Adrenal gland (tissue), 12 donors: ENCODE measurements around the gene MAP4. TPM values are rescaled to one million over a fixed set of nuclear protein-coding genes. Genes with fewer than 3 reads are reported as not detected.

Experiments
- DNase-seq, 7 donors: peaks; one replicate each; pipeline ENCODE4 v3.0.0-alpha.2; 2019 to 2020
- H3K27ac ChIP-seq, 5 donors: fragments of 200-600 bp; sonication (generic) in 4 of 5; 1 replicate in 3 of 5; 2 replicates in 2 of 5; pipeline versions ENCODE4 v1.5.1 to v1.8.0; 2016 to 2020; ENCODE audit warnings: mild to moderate bottlenecking in 1 of 5
- H3K27me3 ChIP-seq: fragments of 200-600 bp; 2 replicates; pipeline ENCODE4 v1.8.0; 2021
- H3K36me3 ChIP-seq, 2 donors: fragments of 200-600 bp; replicated peaks in 1 of 2; 1 replicate in 1 of 2; 2 replicates in 1 of 2; pipeline versions ENCODE4 v1.5.1 to v1.8.0; 2018 to 2022
- H3K4me1 ChIP-seq, 2 donors: fragments of 200-600 bp; replicated peaks in 1 of 2; 1 replicate in 1 of 2; 2 replicates in 1 of 2; pipeline versions ENCODE4 v1.5.1 to v1.8.0; 2018 to 2021
- H3K4me3 ChIP-seq, 4 donors: fragments of 200-600 bp; sonication (generic) in 3 of 4; one replicate each; pipeline ENCODE4 v1.5.1; 2016 to 2018
- H3K9me3 ChIP-seq, 3 donors: fragments of 200-600 bp; sonication (generic) in 1 of 3; replicated peaks in 1 of 3; 1 replicate in 2 of 3; 2 replicates in 1 of 3; pipeline versions ENCODE4 v1.5.1 to v1.8.0; 2016 to 2021
- CTCF ChIP-seq, 6 experiments: fragments of 450-650 bp in 4 of 6; fragments of 200-600 bp in 2 of 6; sonication (generic) in 1 of 6; IDR thresholded peaks; 1 replicate in 5 of 6; 2 replicates in 1 of 6; pipeline versions ENCODE4 v1.5.1 to v1.8.0; 2016 to 2021; ENCODE audit warnings: antibody characterized with exemption in 6 of 6, mild to moderate bottlenecking in 2 of 6, moderate library complexity in 1 of 6
- POLR2A ChIP-seq, 2 donors: fragments of 450-650 bp; IDR thresholded peaks; one replicate each; pipeline ENCODE4 v1.6.1; 2017; ENCODE audit warnings: antibody characterized with exemption in 2 of 2, mild to moderate bottlenecking in 2 of 2, moderate library complexity in 1 of 2
- WGBS, 4 donors: extraction: QIAGEN DNeasy Blood & Tissue Kit in 2 of 4; methylation state at CpG; one replicate each; pipeline versions ENCODE4 v1.1.5 to v1.1.7; 2013 to 2017; 5-methylcytosine and 5-hydroxymethylcytosine counted together
- intact Hi-C, 2 donors: fragments of 100-400 bp; cut with DNase I; formaldehyde crosslinking; loops; one replicate each; pipeline versions ENCODE4 v1.14.1 to v1.15.0; 2022 to 2023
- polyA plus RNA-seq, 3 donors: library from polyadenylated mRNA; stranded (reverse); fragments of 200-250 nt in 2 of 3; fragments of 350-450 nt in 1 of 3; fragmentation: Illumina TruSeq in 1 of 3; extraction: RNeasy Lipid Tissue Mini Kit (QIAGEN cat#74804) in 1 of 3; gene quantifications; one replicate each; pipeline ENCODE4 v1.2.3, GENCODE V29; 2013 to 2014
- total RNA-seq, 9 donors: library from RNA; depleted of rRNA in 4 of 9; stranded (reverse); fragments of >200 nt in 4 of 9; fragments of 120-200 nt in 1 of 9; fragmentation: NEBNext Ultra II Directional in 1 of 9; extraction: Animal tissue kit (Norgen Biotek cat#: 25700) in 1 of 9; gene quantifications; one replicate each; pipeline versions ENCODE4 v1.1.0 to v1.2.4, GENCODE V29; 2013 to 2023
- donor health status: healthy with polysubstance abuse.
- donor health status: Bipolar disorder and iron deficiency.
- donor health status: DM: yes; HTN: yes; CAD: no.
- donor health status: DM: no; HTN: no; CAD: no.
- donor health status: DM: no; HTN: no; CAD: no.
- donor health status: DM: yes; HTN: yes; CAD: no.

The MAP4 gene
- total and polyA plus RNA-seq, 12 donors: 34.3 to 152 (median 75.7) TPM

GRCh38 chr3:48058091-48058490, 41.9 kb upstream of the MAP4 start:
- H3K36me3 ChIP-seq: no peaks in the 10 kb centered on the region
- H3K4me1 ChIP-seq: peaks cover 15 to 21% of the 10 kb centered on the region in 2 donors
- H3K9me3 ChIP-seq: no peaks in the 10 kb centered on the region
- no peak overlapping the region for H3K27ac ChIP-seq
- no peak for TF ChIP-seq CTCF (IDR thresholded peaks at IDR 0.05)
- TF ChIP-seq POLR2A (IDR thresholded peaks at IDR 0.05): no peak
- no peaks in the 10 kb centered on the region for H3K27me3 ChIP-seq
- WGBS, 4 donors: 70 to 80% (median 76%) methylated on average over 6 of the region's 6 CpGs
- intact Hi-C loops: no loop called here
- no peak overlapping the region for H3K4me3 ChIP-seq
- peak in 1 of 7 donors; percentile 37 for DNase-seq

- DNase-seq: no peak
- TF ChIP-seq CTCF (IDR thresholded peaks at IDR 0.05) (no peak), POLR2A (IDR thresholded peaks at IDR 0.05) (no peak)
- no peak overlapping the region for H3K4me3 ChIP-seq
- H3K36me3 ChIP-seq: no peaks in the 10 kb centered on the region
- H3K4me1 ChIP-seq: peaks cover 15 to 25% of the 10 kb centered on the region in 2 donors
- intact Hi-C loops: no loop called here
- 48 to 81% (median 74%) methylated on average over 2 of the region's 2 CpGs for WGBS, 4 donors
- H3K27ac ChIP-seq: no peak overlapping the region
- H3K9me3 ChIP-seq: no peaks in the 10 kb centered on the region
- no peaks in the 10 kb centered on the region for H3K27me3 ChIP-seq
Observed at GRCh38 chr3:48057521-48057920, 41.3 kb upstream of the MAP4 start.

DNA sequence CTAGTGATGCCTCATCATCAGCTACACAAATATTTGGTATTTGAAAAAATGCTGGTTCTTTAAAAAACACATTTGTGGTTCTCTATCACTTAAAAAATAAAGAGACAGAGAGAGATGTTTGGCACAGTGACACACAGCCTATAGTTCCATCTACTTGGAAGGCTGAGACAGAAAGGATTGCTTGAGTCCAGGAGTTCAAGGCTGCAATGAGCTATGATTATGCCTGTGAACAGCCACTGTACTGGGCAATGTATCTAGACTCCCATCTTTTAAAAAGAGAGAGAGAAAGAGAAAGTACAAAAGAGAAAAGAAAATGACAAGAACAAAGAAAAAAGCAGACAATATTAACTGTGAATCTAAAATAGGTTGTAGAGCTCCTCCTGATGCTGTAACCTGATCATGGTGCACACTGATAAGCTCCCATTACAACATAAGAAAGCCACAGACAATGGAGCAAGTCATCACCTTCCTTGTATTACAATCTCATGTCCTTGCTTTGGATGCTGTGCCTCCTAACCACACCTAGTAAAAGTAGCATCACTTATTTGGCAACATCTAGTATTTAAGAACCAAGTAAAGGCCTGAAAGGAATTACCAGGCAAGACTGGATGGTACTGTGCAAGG, 31.7 kb upstream of the MAP4 start:
- Histone ChIP-seq H3K27me3 (no peaks in the 10 kb centered on the region), H3K4me3 (no peak overlapping the region), H3K9me3 (no peaks in the 10 kb centered on the region), H3K4me1 (peaks cover 0 to 4% of the 10 kb centered on the region in 2 donors), H3K36me3 (no peaks in the 10 kb centered on the region), H3K27ac (no peak overlapping the region)
- TF ChIP-seq POLR2A (IDR thresholded peaks at IDR 0.05) (no peak), CTCF (IDR thresholded peaks at IDR 0.05) (no peak)
- no peak for DNase-seq
- intact Hi-C loops: no loop called here

DNA sequence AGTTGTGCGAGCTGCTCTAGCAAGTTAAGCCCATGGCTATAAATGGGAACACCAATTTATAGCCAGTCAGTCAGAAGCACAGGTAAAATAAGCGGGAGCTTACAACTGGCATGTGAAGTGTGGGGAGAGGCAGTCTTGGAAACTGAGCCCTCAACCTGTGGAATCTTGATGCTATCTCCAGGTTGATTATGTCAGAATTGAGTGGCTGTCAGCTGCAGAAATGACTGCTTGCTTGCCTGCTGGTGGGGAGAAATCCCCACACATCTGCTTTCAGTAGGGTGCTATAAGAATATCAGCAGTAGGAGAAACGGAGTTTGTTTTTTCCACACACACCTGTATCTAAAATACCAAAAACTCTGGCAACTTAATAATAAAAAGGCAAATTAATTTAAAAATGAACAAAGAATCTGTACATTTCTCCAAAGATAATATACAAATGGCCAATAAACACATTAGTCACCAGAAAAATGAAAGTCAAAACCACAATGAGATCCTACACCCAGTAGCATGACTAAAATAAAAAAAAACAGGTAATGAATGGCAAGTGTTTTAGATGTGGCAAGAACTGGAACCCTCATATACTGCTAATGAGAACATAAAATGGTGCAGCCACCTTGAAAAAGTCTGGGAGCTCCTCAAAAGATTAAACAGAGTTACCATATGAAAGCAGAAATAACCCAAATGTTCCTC, 26.0 kb upstream of the MAP4 start:
- TF ChIP-seq POLR2A (IDR thresholded peaks at IDR 0.05): no peak
- no peak for TF ChIP-seq CTCF (IDR thresholded peaks at IDR 0.05)
- peaks cover 19 to 24% of the 10 kb centered on the region in 2 donors for H3K4me1 ChIP-seq
- DNase-seq: no peak
- no peak overlapping the region for H3K27ac ChIP-seq
- WGBS, 4 donors: 90 to 97% (median 93%) methylated on average over 3 of the region's 3 CpGs
- no peaks in the 10 kb centered on the region for H3K36me3 ChIP-seq
- intact Hi-C loops: no loop called here
- no peaks in the 10 kb centered on the region for H3K27me3 ChIP-seq
- no peaks in the 10 kb centered on the region for H3K9me3 ChIP-seq
- no peak overlapping the region for H3K4me3 ChIP-seq
